NT2/D1 (cell line): ENCODE data around the gene REPIN1.

ENCODE experiments used
- YY1 ChIP-seq: IDR thresholded peaks from 2 replicates; pipeline ENCODE4 v1.6.1; 2011; ENCODE audit not compliant: insufficient read length, insufficient read depth
- ZNF274 ChIP-seq: IDR thresholded peaks from 2 replicates; pipeline ENCODE4 v1.6.1; 2011; ENCODE audit warnings: mild to moderate bottlenecking, low read depth, low read length

- no peak for TF ChIP-seq YY1
- no peak for TF ChIP-seq ZNF274
Measured at GRCh38 chr7:150407588-150408392, 39.2 kb downstream of the REPIN1 start.
